HuH-7 (cell line): Measurements from ENCODE around the gene GSTA1.
"Not testable (repeated sequence)": the region's sequence is repeated elsewhere in the genome, so short reads cannot be mapped to it uniquely, and the experiment has no call there.

Source experiments
- DNase-seq: peaks from one replicate; pipeline ENCODE4 v3.0.0; 2011; ENCODE audit warnings: low spot score

GSTA1 gene

GRCh38 chr6:52757651-52758338, 45.8 kb downstream of the GSTA1 start:
- not testable (repeated sequence) for DNase-seq

- no peak for DNase-seq
These were observed 49.2 kb downstream of the GSTA1 start for GRCh38 chr6:52754443-52754842.

GRCh38 chr6:52753137-52753536, 50.5 kb downstream of the GSTA1 start:
- DNase-seq, result not testable (repeated sequence)

GRCh38 chr6:52752310-52752709, 51.3 kb downstream of the GSTA1 start:
- DNase-seq, result no peak

GRCh38 chr6:52749556-52750152, 54.0 kb downstream of the GSTA1 start:
- no peak for DNase-seq

GRCh38 chr6:52747301-52747700, 56.3 kb downstream of the GSTA1 start:
- DNase-seq, result not testable (repeated sequence)

GRCh38 chr6:52746213-52746612, 57.4 kb downstream of the GSTA1 start:
- DNase-seq, result no peak

- no peak for DNase-seq
These were observed 57.8 kb downstream of the GSTA1 start for GRCh38 chr6:52745764-52746201.

GRCh38 chr6:52741872-52742271, 61.7 kb downstream of the GSTA1 start:
- DNase-seq, result no peak
